GM04504 (cell line): ENCODE data around the gene MRC1.
A peak's percentile ranks its signal among the peaks of the same experiment; 100 is the strongest.

Experiments used
- DNase-seq: peaks from one replicate; pipeline ENCODE4 v3.0.0-alpha.2; 2012; ENCODE audit warnings: low read depth

The MRC1 gene

GRCh38 chr10:17847585-17848296, 38.6 kb downstream of the MRC1 start:
- no peak for DNase-seq

GRCh38 chr10:17848646-17849045, 39.5 kb downstream of the MRC1 start:
- no peak for DNase-seq

- no peak for DNase-seq
These were observed 41.4 kb downstream of the MRC1 start for GRCh38 chr10:17850501-17850900.

- DNase-seq, result no peak
These were observed 42.5 kb downstream of the MRC1 start for GRCh38 chr10:17851611-17852010.

GRCh38 chr10:17854044-17854652, 45.0 kb downstream of the MRC1 start:
- no peak for DNase-seq

GRCh38 chr10:17857040-17857439, 47.9 kb downstream of the MRC1 start:
- no peak for DNase-seq

- no peak for DNase-seq
These were observed 50.5 kb downstream of the MRC1 start for GRCh38 chr10:17859492-17860156.

GRCh38 chr10:17861760-17862159, 52.6 kb downstream of the MRC1 start:
- DNase-seq, result no peak

- DNase-seq, result no peak
These were observed 56.2 kb downstream of the MRC1 start for GRCh38 chr10:17865351-17865750.

- DNase-seq, result no peak
These were observed 57.2 kb downstream of the MRC1 start for GRCh38 chr10:17866346-17866745.

- no peak for DNase-seq
These were observed 57.9 kb downstream of the MRC1 start for GRCh38 chr10:17867056-17867455.

GRCh38 chr10:17871036-17871435, 61.9 kb downstream of the MRC1 start:
- no peak for DNase-seq

- peak; percentile 12 for DNase-seq
These were observed 63.3 kb downstream of the MRC1 start for GRCh38 chr10:17872191-17873091.

- DNase-seq, result no peak
These were observed 64.8 kb downstream of the MRC1 start for GRCh38 chr10:17873946-17874345.

- DNase-seq, result no peak
These were observed 68.0 kb downstream of the MRC1 start for GRCh38 chr10:17877121-17877520.

GRCh38 chr10:17878896-17879295, 69.7 kb downstream of the MRC1 start:
- no peak for DNase-seq

GRCh38 chr10:17880601-17881000, 71.5 kb downstream of the MRC1 start:
- DNase-seq, result no peak

GRCh38 chr10:17882557-17882956, 73.4 kb downstream of the MRC1 start:
- DNase-seq, result no peak

GRCh38 chr10:17883621-17884020, 74.5 kb downstream of the MRC1 start:
- DNase-seq, result no peak

GRCh38 chr10:17888189-17888588, 79.0 kb downstream of the MRC1 start:
- DNase-seq, result no peak

GRCh38 chr10:17891435-17891834, 82.3 kb downstream of the MRC1 start:
- DNase-seq, result no peak

GRCh38 chr10:17904564-17904963, 95.4 kb downstream of the MRC1 start:
- DNase-seq, result no peak
